ENCODE results near the gene ECD. TPM values are rescaled to one million over a fixed set of nuclear protein-coding genes. Genes with fewer than 3 reads are reported as not detected.

The ECD gene
- polyA plus RNA-seq, 1 donor (not counting 4 experiments of a cell fraction or from before 2014, with no cell fraction given) = 35.8 TPM

DNA sequence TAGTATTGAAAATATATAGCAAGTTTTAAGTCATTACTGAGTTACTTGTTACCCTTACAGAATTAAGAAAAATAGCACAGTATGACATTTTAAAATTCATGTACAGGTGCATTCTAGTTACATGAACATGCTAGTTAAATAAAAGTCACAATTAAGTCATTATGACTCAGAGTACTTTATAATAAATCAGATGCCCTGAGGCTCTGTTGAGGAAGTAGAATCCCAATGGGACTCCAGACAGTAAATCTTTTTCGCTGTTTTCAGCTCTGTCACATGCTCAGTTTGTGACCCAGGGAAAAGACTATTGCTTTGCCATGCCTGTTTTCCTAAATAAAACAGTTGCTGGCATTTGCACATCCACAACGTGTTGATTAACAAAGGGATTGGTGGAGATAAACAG lies 36.5 kb downstream of the ECD start:
- H3K4me3 ChIP-seq (ENCODE audit: control insufficient read depth in 2 of 3, extremely low read depth in 1 of 3, insufficient read depth in 2 of 3, low read depth in 1 of 3, low read length in 3 of 3) = no peak overlapping the region
- H3K9me1 ChIP-seq (ENCODE audit: control insufficient read depth, extremely low read depth, insufficient read depth, low read length) = no peaks in the 10 kb centered on the region
- dilution Hi-C loops (cut with MboI; ENCODE audit: extremely low pct_ligation_motif_present, low sequenced_read_pairs) = no loop called here
- no peak for TF ChIP-seq EZH2 (IDR thresholded peaks at IDR 0.05; ENCODE audit: low read length)
- TF ChIP-seq, protein P1, sequence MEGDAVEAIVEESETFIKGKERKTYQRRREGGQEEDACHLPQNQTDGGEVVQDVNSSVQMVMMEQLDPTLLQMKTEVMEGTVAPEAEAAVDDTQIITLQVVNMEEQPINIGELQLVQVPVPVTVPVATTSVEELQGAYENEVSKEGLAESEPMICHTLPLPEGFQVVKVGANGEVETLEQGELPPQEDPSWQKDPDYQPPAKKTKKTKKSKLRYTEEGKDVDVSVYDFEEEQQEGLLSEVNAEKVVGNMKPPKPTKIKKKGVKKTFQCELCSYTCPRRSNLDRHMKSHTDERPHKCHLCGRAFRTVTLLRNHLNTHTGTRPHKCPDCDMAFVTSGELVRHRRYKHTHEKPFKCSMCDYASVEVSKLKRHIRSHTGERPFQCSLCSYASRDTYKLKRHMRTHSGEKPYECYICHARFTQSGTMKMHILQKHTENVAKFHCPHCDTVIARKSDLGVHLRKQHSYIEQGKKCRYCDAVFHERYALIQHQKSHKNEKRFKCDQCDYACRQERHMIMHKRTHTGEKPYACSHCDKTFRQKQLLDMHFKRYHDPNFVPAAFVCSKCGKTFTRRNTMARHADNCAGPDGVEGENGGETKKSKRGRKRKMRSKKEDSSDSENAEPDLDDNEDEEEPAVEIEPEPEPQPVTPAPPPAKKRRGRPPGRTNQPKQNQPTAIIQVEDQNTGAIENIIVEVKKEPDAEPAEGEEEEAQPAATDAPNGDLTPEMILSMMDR (optimal IDR thresholded peaks at IDR 0.05 in 1 of 3, IDR thresholded peaks at IDR 0.05 in 1 of 3, conservative IDR thresholded peaks at IDR 0.05 in 1 of 3; ENCODE audit: extremely low read depth in 1 of 3, insufficient read depth in 2 of 3, low read length in 3 of 3) = no peak
- no peak for DNase-seq (ENCODE audit: low read depth, low spot score)
- no peak overlapping the region for H3K9ac ChIP-seq (ENCODE audit: control insufficient read depth, extremely low read depth, insufficient read depth, low read length)
- H3K79me2 ChIP-seq (ENCODE audit: control insufficient read depth, insufficient read depth, low read length) = no peaks in the 10 kb centered on the region
- no peaks in the 10 kb centered on the region for H3K27me3 ChIP-seq (ENCODE audit: control insufficient read depth, extremely low read depth, insufficient read depth, low read length)
- H4K20me1 ChIP-seq (ENCODE audit: control insufficient read depth, extremely low read depth, insufficient read depth, low read length) = no peaks in the 10 kb centered on the region
- peaks cover 12% of the 10 kb centered on the region for H3K4me1 ChIP-seq (ENCODE audit: control insufficient read depth, extremely low read depth, insufficient read depth, low read length)
- H3K27ac ChIP-seq (ENCODE audit: control insufficient read depth, insufficient read depth, low read length) = no peak overlapping the region
- no peak overlapping the region for H3K4me2 ChIP-seq (ENCODE audit: control insufficient read depth, extremely low read depth, insufficient read depth, low read depth, low read length)
- no peaks in the 10 kb centered on the region for H3K9me3 ChIP-seq (ENCODE audit: control insufficient read depth, low read depth, low read length)
- FAIRE-seq = peak; percentile 74
- H3K36me3 ChIP-seq (ENCODE audit: control insufficient read depth in 2 of 2, extremely low read depth in 1 of 2, insufficient read depth in 2 of 2, low read length in 2 of 2) = peaks cover 10 to 16% of the 10 kb centered on the region in 2 experiments
- H2AFZ ChIP-seq (ENCODE audit: control insufficient read depth, low read length) = no peak overlapping the region

DNA sequence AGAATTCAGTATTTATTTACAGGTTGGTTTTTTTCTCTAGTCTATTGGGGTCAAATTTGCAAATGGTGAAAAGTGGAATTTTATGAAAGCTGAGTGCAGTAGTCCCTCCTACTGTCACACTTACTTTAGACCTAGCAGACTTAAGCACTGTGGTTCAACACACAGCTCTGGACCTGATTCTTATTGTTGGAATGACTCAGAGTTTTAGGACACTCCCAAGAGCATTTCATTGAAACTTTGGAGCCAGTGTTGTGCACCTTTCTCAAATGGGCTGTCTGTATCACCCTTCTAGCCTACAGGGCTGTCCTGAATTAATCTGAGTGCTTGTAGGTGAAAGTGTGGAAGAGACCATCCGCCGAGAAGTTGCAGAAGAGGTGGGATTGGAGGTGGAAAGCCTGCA lies 41.5 kb downstream of the ECD start:
- TF ChIP-seq, protein P1 (optimal IDR thresholded peaks at IDR 0.05 in 1 of 3, IDR thresholded peaks at IDR 0.05 in 1 of 3, conservative IDR thresholded peaks at IDR 0.05 in 1 of 3; ENCODE audit: extremely low read depth in 1 of 3, insufficient read depth in 2 of 3, low read length in 3 of 3) = no peak
- no peak for TF ChIP-seq EZH2 (IDR thresholded peaks at IDR 0.05; ENCODE audit: low read length)
- Histone ChIP-seq H4K20me1 (ENCODE audit: control insufficient read depth, extremely low read depth, insufficient read depth, low read length) (no peaks in the 10 kb centered on the region), H3K36me3 (ENCODE audit: control insufficient read depth in 2 of 2, extremely low read depth in 1 of 2, insufficient read depth in 2 of 2, low read length in 2 of 2) (peaks cover 8 to 21% of the 10 kb centered on the region in 2 experiments), H3K9ac (ENCODE audit: control insufficient read depth, extremely low read depth, insufficient read depth, low read length) (no peak overlapping the region), H3K27me3 (ENCODE audit: control insufficient read depth, extremely low read depth, insufficient read depth, low read length) (no peaks in the 10 kb centered on the region), H3K9me1 (ENCODE audit: control insufficient read depth, extremely low read depth, insufficient read depth, low read length) (no peaks in the 10 kb centered on the region), H3K4me1 (ENCODE audit: control insufficient read depth, extremely low read depth, insufficient read depth, low read length) (peaks cover 5% of the 10 kb centered on the region), H3K79me2 (ENCODE audit: control insufficient read depth, insufficient read depth, low read length) (no peaks in the 10 kb centered on the region), H3K4me2 (ENCODE audit: control insufficient read depth, extremely low read depth, insufficient read depth, low read depth, low read length) (no peak overlapping the region), H2AFZ (ENCODE audit: control insufficient read depth, low read length) (no peak overlapping the region), H3K4me3 (ENCODE audit: control insufficient read depth in 2 of 3, extremely low read depth in 1 of 3, insufficient read depth in 2 of 3, low read depth in 1 of 3, low read length in 3 of 3) (no peak overlapping the region), H3K27ac (ENCODE audit: control insufficient read depth, insufficient read depth, low read length) (no peak overlapping the region), H3K9me3 (ENCODE audit: control insufficient read depth, low read depth, low read length) (no peaks in the 10 kb centered on the region)
- FAIRE-seq (no peak), DNase-seq (ENCODE audit: low read depth, low spot score) (no peak)
- dilution Hi-C loops (cut with MboI; ENCODE audit: extremely low pct_ligation_motif_present, low sequenced_read_pairs) = no loop called here

All from keratinocyte (primary cell).